Measurements from ENCODE around the gene OMP. TPM values are rescaled to one million over a fixed set of nuclear protein-coding genes. Genes with fewer than 3 reads are reported as not detected.
"Not testable (repeated sequence)": the region's sequence is repeated elsewhere in the genome, so short reads cannot be mapped to it uniquely, and the experiment has no call there.

OMP gene
- polyA plus RNA-seq, 1 donor from 2014 or later, result not detected

- Histone ChIP-seq H3K9me3 (ENCODE audit: low read length) (no peaks in the 10 kb centered on the region), H3K9ac (ENCODE audit: low read length) (no peak overlapping the region), H3F3A (ENCODE audit: insufficient read depth, low read length, poor library complexity, severe bottlenecking) (no peaks in the 10 kb centered on the region), H3K27ac (ENCODE audit: low read length) (no peak overlapping the region), H3K4me3 (ENCODE audit: low read length) (no peak overlapping the region), H3K79me2 (replicated peaks; ENCODE audit: insufficient read depth, low read length) (no peaks in the 10 kb centered on the region), H3K4me2 (ENCODE audit: low read length) (no peak overlapping the region), H2AFZ (ENCODE audit: low read depth, low read length) (no peak overlapping the region), H3K9me2 (ENCODE audit: insufficient read depth, low read length) (no peaks in the 10 kb centered on the region), H3K27me3 (ENCODE audit: insufficient read depth, low read depth, low read length) (no peaks in the 10 kb centered on the region), H4K20me1 (ENCODE audit: insufficient read depth) (no peaks in the 10 kb centered on the region), H3K36me3 (ENCODE audit: insufficient read depth, low read length) (no peaks in the 10 kb centered on the region)
- no peak for TF ChIP-seq POLR2AphosphoS5 (IDR thresholded peaks at IDR 0.05)
- TF ChIP-seq, protein P1, sequence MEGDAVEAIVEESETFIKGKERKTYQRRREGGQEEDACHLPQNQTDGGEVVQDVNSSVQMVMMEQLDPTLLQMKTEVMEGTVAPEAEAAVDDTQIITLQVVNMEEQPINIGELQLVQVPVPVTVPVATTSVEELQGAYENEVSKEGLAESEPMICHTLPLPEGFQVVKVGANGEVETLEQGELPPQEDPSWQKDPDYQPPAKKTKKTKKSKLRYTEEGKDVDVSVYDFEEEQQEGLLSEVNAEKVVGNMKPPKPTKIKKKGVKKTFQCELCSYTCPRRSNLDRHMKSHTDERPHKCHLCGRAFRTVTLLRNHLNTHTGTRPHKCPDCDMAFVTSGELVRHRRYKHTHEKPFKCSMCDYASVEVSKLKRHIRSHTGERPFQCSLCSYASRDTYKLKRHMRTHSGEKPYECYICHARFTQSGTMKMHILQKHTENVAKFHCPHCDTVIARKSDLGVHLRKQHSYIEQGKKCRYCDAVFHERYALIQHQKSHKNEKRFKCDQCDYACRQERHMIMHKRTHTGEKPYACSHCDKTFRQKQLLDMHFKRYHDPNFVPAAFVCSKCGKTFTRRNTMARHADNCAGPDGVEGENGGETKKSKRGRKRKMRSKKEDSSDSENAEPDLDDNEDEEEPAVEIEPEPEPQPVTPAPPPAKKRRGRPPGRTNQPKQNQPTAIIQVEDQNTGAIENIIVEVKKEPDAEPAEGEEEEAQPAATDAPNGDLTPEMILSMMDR (IDR thresholded peaks at IDR 0.05; ENCODE audit: poor library complexity, severe bottlenecking), result no peak
These were observed 42.8 kb upstream of the OMP start for GRCh38 chr11:77059806-77060205.

DNA sequence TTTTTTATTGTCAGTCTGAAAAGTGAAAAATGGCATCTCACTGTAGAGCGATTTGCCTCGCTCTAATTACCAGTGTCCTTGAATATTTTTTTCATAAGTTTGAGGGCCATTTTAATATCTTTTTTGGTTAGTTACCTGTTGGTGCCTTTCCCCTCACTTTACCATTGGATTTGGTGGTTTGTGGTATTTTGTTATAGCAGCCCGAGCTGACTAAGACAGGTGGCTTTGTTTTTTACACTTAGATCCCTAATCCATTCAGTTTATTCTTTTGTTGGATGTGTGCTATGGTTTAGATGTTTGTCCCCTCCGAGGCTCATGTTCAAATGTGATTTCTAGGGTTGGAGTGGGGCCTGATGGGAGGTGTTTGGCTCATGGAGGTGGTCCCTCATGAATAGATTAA lies 42.4 kb upstream of the OMP start:
- H4K20me1 ChIP-seq (ENCODE audit: insufficient read depth), result no peaks in the 10 kb centered on the region
- TF ChIP-seq RAD21 (conservative IDR thresholded peaks at IDR 0.05) (no peak), MXI1 (conservative IDR thresholded peaks at IDR 0.05; ENCODE audit: poor library complexity, severe bottlenecking) (no peak), TAF1 (IDR thresholded peaks at IDR 0.05; ENCODE audit: low read depth) (no peak), REST (IDR thresholded peaks at IDR 0.05; ENCODE audit: borderline replicate concordance) (no peak), EP300 (conservative IDR thresholded peaks at IDR 0.05; ENCODE audit: poor library complexity, severe bottlenecking) (no peak), SMC3 (conservative IDR thresholded peaks at IDR 0.05; ENCODE audit: poor library complexity) (no peak), EZH2 (IDR thresholded peaks at IDR 0.05; ENCODE audit: borderline replicate concordance, insufficient read depth, low read length, poor library complexity, severe bottlenecking) (no peak), POLR2AphosphoS5 (IDR thresholded peaks at IDR 0.05) (no peak)
- TF ChIP-seq, protein P1 (IDR thresholded peaks at IDR 0.05; ENCODE audit: poor library complexity, severe bottlenecking), result no peak
- no peaks in the 10 kb centered on the region for H3K36me3 ChIP-seq (ENCODE audit: insufficient read depth, low read length)
- no peak overlapping the region for H3K4me3 ChIP-seq (ENCODE audit: low read length)
- no peak overlapping the region for H2AFZ ChIP-seq (ENCODE audit: low read depth, low read length)
- no peak overlapping the region for H3K9ac ChIP-seq (ENCODE audit: low read length)
- H3K79me2 ChIP-seq (replicated peaks; ENCODE audit: insufficient read depth, low read length), result no peaks in the 10 kb centered on the region
- H3K27ac ChIP-seq (ENCODE audit: low read length), result no peak overlapping the region
- H3K9me3 ChIP-seq (ENCODE audit: low read length), result no peaks in the 10 kb centered on the region
- H3K9me2 ChIP-seq (ENCODE audit: insufficient read depth, low read length), result no peaks in the 10 kb centered on the region
- no peak overlapping the region for H3K4me2 ChIP-seq (ENCODE audit: low read length)
- no peaks in the 10 kb centered on the region for H3K27me3 ChIP-seq (ENCODE audit: insufficient read depth, low read depth, low read length)
- no peaks in the 10 kb centered on the region for H3F3A ChIP-seq (ENCODE audit: insufficient read depth, low read length, poor library complexity, severe bottlenecking)

GRCh38 chr11:77061258-77061657 lies 41.4 kb upstream of the OMP start:
- H3K4me3 ChIP-seq (ENCODE audit: low read length); H3K27ac ChIP-seq (ENCODE audit: low read length); H3K9me2 ChIP-seq (ENCODE audit: insufficient read depth, low read length); H3K9me3 ChIP-seq (ENCODE audit: low read length); H3K9ac ChIP-seq (ENCODE audit: low read length); H3F3A ChIP-seq (ENCODE audit: insufficient read depth, low read length, poor library complexity, severe bottlenecking); H4K20me1 ChIP-seq (ENCODE audit: insufficient read depth); H2AFZ ChIP-seq (ENCODE audit: low read depth, low read length); H3K36me3 ChIP-seq (ENCODE audit: insufficient read depth, low read length); H3K79me2 ChIP-seq (replicated peaks; ENCODE audit: insufficient read depth, low read length); H3K4me2 ChIP-seq (ENCODE audit: low read length); H3K27me3 ChIP-seq (ENCODE audit: insufficient read depth, low read depth, low read length): not testable (repeated sequence)
